B cell (primary cell): Measurements from ENCODE around the gene HGFAC. TPM values are rescaled to one million over a fixed set of nuclear protein-coding genes. Genes with fewer than 3 reads are reported as not detected.

Source experiments
- ATAC-seq: fragments of 200-7000 bp; cut with Tn5 transposase; one replicate; pipeline ENCODE4 v1.10.0; 2021; ENCODE audit warnings: low read depth, mild to moderate bottlenecking, moderate number of reproducible peaks, moderate library complexity
- CTCF ChIA-PET: fragments of 350-600 bp; sonication (Branson Sonifier 250); formaldehyde crosslinking; loops from one replicate; lab custom pipeline; 2021; ENCODE audit warnings: antibody characterized with exemption, inconsistent platforms; lab: Charles Lee
- POLR2A ChIA-PET: fragments of 350-600 bp; sonication (Branson Sonifier 250); formaldehyde crosslinking; loops from one replicate; lab custom pipeline; 2021; ENCODE audit warnings: antibody characterized with exemption; lab: Charles Lee
- DNase-seq: peaks from one replicate; pipeline ENCODE4 v3.0.0; 2013
- H2AFZ ChIP-seq: 2 replicates; pipeline ENCODE4 v1.6.1; 2012; ENCODE audit warnings: mild to moderate bottlenecking, low read depth, low read length; ENCODE audit not compliant: insufficient read depth, poor library complexity, severe bottlenecking
- H3K27ac ChIP-seq, 2 donors: 1 replicate in 1 of 2; 2 replicates in 1 of 2; pipeline ENCODE4 v1.5.1; 2012 to 2013; ENCODE audit warnings: low read length in 2 of 2, mild to moderate bottlenecking in 2 of 2, moderate library complexity in 1 of 2
- H3K27me3 ChIP-seq, 4 experiments: fragments of 200-600 bp in 1 of 4; sonication (generic) in 1 of 4; replicated peaks in 1 of 4; 1 replicate in 2 of 4; 2 replicates in 2 of 4; pipeline versions ENCODE4 v1.6.1 to v1.7.0; 2013 to 2016; ENCODE audit warnings: low read length in 3 of 4, mild to moderate bottlenecking in 2 of 4, mixed read lengths in 1 of 4, moderate library complexity in 1 of 4; ENCODE audit not compliant: insufficient read depth in 4 of 4, control insufficient read depth in 3 of 4; ENCODE audit errors: control extremely low read depth in 1 of 4
- H3K36me3 ChIP-seq, 2 experiments: replicated peaks in 1 of 2; 1 replicate in 1 of 2; 2 replicates in 1 of 2; pipeline versions ENCODE4 v1.6.1 to v1.7.1; 2013; ENCODE audit warnings: low read length in 1 of 2; ENCODE audit not compliant: insufficient read depth in 2 of 2, control insufficient read depth in 1 of 2; ENCODE audit errors: control extremely low read depth in 1 of 2, extremely low read depth in 1 of 2
- H3K4me1 ChIP-seq, 2 donors: fragments of 200-600 bp in 1 of 2; sonication (generic) in 1 of 2; 1 replicate in 1 of 2; 2 replicates in 1 of 2; pipeline versions ENCODE4 v1.5.1 to v1.6.1; 2013 to 2017; ENCODE audit warnings: low read length in 2 of 2; ENCODE audit not compliant: control insufficient read depth in 2 of 2, insufficient read depth in 2 of 2
- H3K4me2 ChIP-seq: replicated peaks from 2 replicates; pipeline ENCODE3; 2012; ENCODE audit warnings: mild to moderate bottlenecking, low read depth, low read length; ENCODE audit not compliant: poor library complexity, severe bottlenecking
- H3K4me3 ChIP-seq, 5 experiments: fragments of 200-600 bp in 1 of 5; sonication (generic) in 1 of 5; 1 replicate in 3 of 5; 2 replicates in 2 of 5; pipeline versions ENCODE4 v1.5.1 to v1.7.0; 2011 to 2016; ENCODE audit warnings: low read length in 4 of 5, mild to moderate bottlenecking in 4 of 5, low read depth in 2 of 5, control low read depth in 1 of 5, moderate library complexity in 1 of 5; ENCODE audit not compliant: insufficient read depth in 1 of 5; ENCODE audit errors: control extremely low read depth in 1 of 5, extremely low read depth in 1 of 5
- H3K79me2 ChIP-seq: fragments of 200-600 bp; sonication (generic); one replicate; pipeline ENCODE4 v1.6.0; 2016; ENCODE audit warnings: low read length; ENCODE audit not compliant: control insufficient read depth, insufficient read depth
- H3K9ac ChIP-seq: fragments of 200-600 bp; sonication (generic); 2 replicates; pipeline ENCODE4 v1.6.1; 2017; ENCODE audit warnings: mild to moderate bottlenecking, low read length, moderate library complexity
- H3K9me3 ChIP-seq, 3 donors: one replicate each; pipeline versions ENCODE4 v1.6.1 to v1.7.1; 2013; ENCODE audit warnings: low read length in 2 of 3; ENCODE audit not compliant: control insufficient read depth in 2 of 3, insufficient read depth in 1 of 3; ENCODE audit errors: control extremely low read depth in 1 of 3
- H4K20me1 ChIP-seq: 2 replicates; pipeline ENCODE4 v1.6.0; 2012; ENCODE audit warnings: mild to moderate bottlenecking, low read length; ENCODE audit not compliant: insufficient read depth, control insufficient read depth, poor library complexity, severe bottlenecking
- H3K27ac Mint-ChIP-seq: one replicate; pipeline ENCODE4 v1.8.0; 2021; ENCODE audit warnings: mixed read lengths
- H3K27me3 Mint-ChIP-seq: one replicate; pipeline ENCODE4 v1.8.0; 2021; ENCODE audit warnings: mixed read lengths
- H3K4me1 Mint-ChIP-seq: one replicate; pipeline ENCODE4 v1.8.0; 2021; ENCODE audit warnings: mixed read lengths
- H3K4me3 Mint-ChIP-seq: one replicate; pipeline ENCODE4 v1.8.0; 2021; ENCODE audit warnings: mixed read lengths
- H3K9me3 Mint-ChIP-seq: one replicate; pipeline ENCODE4 v1.8.0; 2022; ENCODE audit warnings: mixed read lengths; ENCODE audit not compliant: insufficient read depth
- CTCF ChIP-seq: fragments of 200-600 bp; IDR thresholded peaks from one replicate; pipeline ENCODE4 v1.8.0; 2022; ENCODE audit warnings: antibody characterized with exemption, mild to moderate bottlenecking
- EZH2 ChIP-seq: IDR thresholded peaks from 2 replicates; pipeline ENCODE4 v1.6.1; 2012; ENCODE audit warnings: borderline replicate concordance, low read depth, mild to moderate bottlenecking, moderate library complexity, low read length; ENCODE audit not compliant: insufficient read depth, poor library complexity, severe bottlenecking
- WGBS: methylation state at CpG from one replicate; pipeline ENCODE4 v1.1.5; 2013; ENCODE audit warnings: missing lambda C conversion rate; ENCODE audit not compliant: insufficient coverage; 5-methylcytosine and 5-hydroxymethylcytosine counted together
- intact Hi-C: fragments of 100-400 bp; cut with micrococcal nuclease; formaldehyde crosslinking; loops from one replicate; pipeline ENCODE4 v1.10.0; 2022
- polyA plus RNA-seq: library from polyadenylated mRNA; depleted of rRNA; stranded (reverse); fragments of >200 nt; gene quantifications from 2 replicates; pipeline ENCODE4 v1.2.3, GENCODE V29; 2012
- total RNA-seq, 2 donors: library from RNA; stranded (reverse); fragments of 120-200 nt in 1 of 2; gene quantifications; 1 replicate in 1 of 2; 2 replicates in 1 of 2; pipeline versions ENCODE4 v1.2.3 to v1.2.4, GENCODE V29; 2013 to 2022

The HGFAC gene
- total and polyA plus RNA-seq, 2 donors (not counting 1 experiment from before 2014, with no cell fraction given), result not detected

- Histone ChIP-seq H3K27me3 (no peaks in the 10 kb centered on the region), H3K4me3 (no peak overlapping the region), H2AFZ (no peak overlapping the region), H3K9ac (no peak overlapping the region), H4K20me1 (peaks cover 21% of the 10 kb centered on the region), H3K36me3 (peaks cover 0 to 19% of the 10 kb centered on the region in 2 experiments), H3K79me2 (no peaks in the 10 kb centered on the region), H3K4me2 (no peak overlapping the region), H3K27ac (no peak overlapping the region), H3K9me3 (no peaks in the 10 kb centered on the region), H3K4me1 (no peaks in the 10 kb centered on the region)
- POLR2A ChIA-PET, result no interaction called here
- Mint-ChIP-seq H3K27me3 (no peaks in the 10 kb centered on the region), H3K27ac (no peak overlapping the region), H3K9me3 (no peaks in the 10 kb centered on the region), H3K4me1 (peaks cover 1% of the 10 kb centered on the region), H3K4me3 (no peak overlapping the region)
- intact Hi-C loops, result no loop called here
- 93% methylated on average over 23 of the region's 24 CpGs for WGBS
- DNase-seq, result no peak
- TF ChIP-seq CTCF (no peak), EZH2 (no peak)
- no peak for ATAC-seq
- CTCF ChIA-PET, result no interaction called here
Measured at GRCh38 chr4:3497523-3498389, 56.0 kb downstream of the HGFAC start.

GRCh38 chr4:3498407-3498806 is 56.6 kb downstream of the HGFAC start:
- Histone ChIP-seq H3K79me2 (no peaks in the 10 kb centered on the region), H3K36me3 (peaks cover 0 to 20% of the 10 kb centered on the region in 2 experiments), H3K27me3 (no peaks in the 10 kb centered on the region), H3K9ac (no peak overlapping the region), H4K20me1 (peaks cover 27% of the 10 kb centered on the region), H3K4me1 (no peaks in the 10 kb centered on the region), H3K4me2 (no peak overlapping the region), H3K9me3 (no peaks in the 10 kb centered on the region), H2AFZ (no peak overlapping the region), H3K27ac (no peak overlapping the region), H3K4me3 (no peak overlapping the region)
- Mint-ChIP-seq H3K27ac (no peak overlapping the region), H3K4me3 (no peak overlapping the region), H3K27me3 (no peaks in the 10 kb centered on the region), H3K9me3 (no peaks in the 10 kb centered on the region), H3K4me1 (peaks cover 1% of the 10 kb centered on the region)
- ATAC-seq, result no peak
- no peak for TF ChIP-seq CTCF
- no peak for TF ChIP-seq EZH2
- intact Hi-C loops, result no loop called here
- POLR2A ChIA-PET, result no interaction called here
- CTCF ChIA-PET, result no interaction called here
- no peak for DNase-seq
- 87% methylated on average over 11 of the region's 11 CpGs for WGBS
